Hepatocyte (in vitro differentiated cells): ENCODE results near the gene HMCN1.

ENCODE experiments used
- EZH2 ChIP-seq: fragments of 200-600 bp; sonication (generic); IDR thresholded peaks from 2 replicates; pipeline ENCODE4 v1.6.1; 2016; ENCODE audit warnings: antibody characterized with exemption, mild to moderate bottlenecking, borderline replicate concordance
- TF ChIP-seq, protein P1 (sequence below): fragments of 200-600 bp; sonication (generic); IDR thresholded peaks from 2 replicates; pipeline ENCODE4 v1.5.1; 2016; ENCODE audit warnings: antibody characterized with exemption, mild to moderate bottlenecking; ENCODE audit not compliant: poor library complexity

DNA sequence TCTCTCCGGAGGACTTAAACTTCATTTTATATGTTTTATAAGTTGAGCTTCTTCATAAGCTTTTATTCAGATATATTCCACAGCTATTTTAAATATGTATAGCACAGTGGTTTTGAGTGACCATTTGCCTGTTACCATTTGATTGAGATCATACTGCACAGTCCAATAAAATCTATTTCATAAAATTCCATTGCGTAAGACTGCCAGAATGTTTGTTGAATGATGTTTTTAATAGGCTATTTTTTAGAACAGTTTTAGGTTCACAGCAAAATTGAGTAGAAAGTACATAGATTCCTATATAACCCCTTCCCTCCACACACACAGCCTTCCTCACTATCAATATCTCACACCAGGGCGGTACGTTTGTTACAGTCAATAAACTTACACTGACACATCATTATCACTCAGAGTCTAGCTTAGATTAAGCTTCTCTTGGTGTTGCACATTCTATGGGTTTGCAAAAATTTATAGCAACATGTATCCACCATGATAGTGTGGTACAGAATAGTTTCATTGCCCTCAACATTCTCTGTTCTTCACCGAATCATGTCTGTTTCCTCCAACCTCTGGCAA lies 433.0 kb downstream of the HMCN1 start:
- TF ChIP-seq, protein P1, sequence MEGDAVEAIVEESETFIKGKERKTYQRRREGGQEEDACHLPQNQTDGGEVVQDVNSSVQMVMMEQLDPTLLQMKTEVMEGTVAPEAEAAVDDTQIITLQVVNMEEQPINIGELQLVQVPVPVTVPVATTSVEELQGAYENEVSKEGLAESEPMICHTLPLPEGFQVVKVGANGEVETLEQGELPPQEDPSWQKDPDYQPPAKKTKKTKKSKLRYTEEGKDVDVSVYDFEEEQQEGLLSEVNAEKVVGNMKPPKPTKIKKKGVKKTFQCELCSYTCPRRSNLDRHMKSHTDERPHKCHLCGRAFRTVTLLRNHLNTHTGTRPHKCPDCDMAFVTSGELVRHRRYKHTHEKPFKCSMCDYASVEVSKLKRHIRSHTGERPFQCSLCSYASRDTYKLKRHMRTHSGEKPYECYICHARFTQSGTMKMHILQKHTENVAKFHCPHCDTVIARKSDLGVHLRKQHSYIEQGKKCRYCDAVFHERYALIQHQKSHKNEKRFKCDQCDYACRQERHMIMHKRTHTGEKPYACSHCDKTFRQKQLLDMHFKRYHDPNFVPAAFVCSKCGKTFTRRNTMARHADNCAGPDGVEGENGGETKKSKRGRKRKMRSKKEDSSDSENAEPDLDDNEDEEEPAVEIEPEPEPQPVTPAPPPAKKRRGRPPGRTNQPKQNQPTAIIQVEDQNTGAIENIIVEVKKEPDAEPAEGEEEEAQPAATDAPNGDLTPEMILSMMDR = no peak
- no peak for TF ChIP-seq EZH2
